OCI-M1 (cell line): Measurements from ENCODE around the gene UPK3BL2.
"Not testable (repeated sequence)": the region's sequence is repeated elsewhere in the genome, so short reads cannot be mapped to it uniquely, and the experiment has no call there.

Experiments
- DNase-seq: peaks from one replicate; lab custom pipeline; 2025; lab: John Stamatoyannopoulos, UW

UPK3BL2 gene

DNA sequence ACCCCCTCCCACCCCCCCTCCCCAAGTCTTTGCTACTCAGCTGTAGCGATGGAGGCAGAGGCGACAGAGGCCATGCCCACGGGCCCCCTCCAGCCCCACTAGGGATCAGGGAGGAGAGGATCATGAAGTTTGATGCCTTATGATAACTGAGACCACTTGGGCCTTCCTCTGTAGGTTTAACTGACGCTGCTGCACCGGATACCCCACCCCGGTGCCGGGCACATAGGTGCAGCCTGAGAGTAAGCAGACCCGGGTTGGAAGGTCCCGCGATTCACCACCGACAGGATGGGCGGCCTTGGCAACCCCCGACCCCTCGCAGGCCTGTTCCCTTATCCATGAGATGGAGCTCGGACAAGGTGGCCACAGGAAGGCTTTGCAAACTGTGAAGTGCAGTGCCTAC is 49.5 kb downstream of the UPK3BL2 start:
- DNase-seq, result not testable (repeated sequence)

DNA sequence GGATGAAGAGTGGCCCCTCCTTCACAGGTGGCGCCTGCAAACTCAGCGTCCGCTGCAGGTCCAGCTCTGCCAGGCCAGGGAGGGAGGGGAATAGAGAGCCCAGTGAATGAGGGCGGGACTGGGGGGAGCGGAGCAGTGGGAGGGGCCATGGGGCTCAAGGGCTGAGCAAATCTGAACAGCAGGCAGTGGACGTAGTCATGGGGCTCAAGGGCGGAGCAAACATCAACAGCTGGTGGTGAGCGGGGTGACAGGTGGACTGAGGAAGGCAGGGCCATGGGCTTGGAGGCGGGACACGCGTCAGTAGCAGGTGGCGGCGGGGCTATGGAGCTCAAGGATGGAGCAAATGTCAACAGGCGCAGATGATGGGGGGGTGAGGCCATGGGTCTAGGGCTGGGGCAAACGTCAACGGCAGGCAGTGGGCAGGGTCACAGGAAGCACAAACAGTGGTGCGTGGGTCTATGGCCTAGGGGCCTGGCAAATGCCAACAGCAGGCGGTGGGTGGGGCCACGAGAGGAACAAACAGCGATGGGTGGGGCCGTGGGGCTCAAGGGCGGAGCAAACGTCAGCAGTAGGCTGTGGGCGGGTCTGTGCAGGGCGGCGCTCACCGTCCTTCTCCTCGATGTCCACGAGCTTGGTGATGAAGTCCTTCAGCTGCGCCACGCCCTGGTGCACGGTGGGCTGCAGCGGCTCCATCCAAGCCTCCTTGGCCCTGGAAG is 50.1 kb downstream of the UPK3BL2 start:
- not testable (repeated sequence) for DNase-seq

DNA sequence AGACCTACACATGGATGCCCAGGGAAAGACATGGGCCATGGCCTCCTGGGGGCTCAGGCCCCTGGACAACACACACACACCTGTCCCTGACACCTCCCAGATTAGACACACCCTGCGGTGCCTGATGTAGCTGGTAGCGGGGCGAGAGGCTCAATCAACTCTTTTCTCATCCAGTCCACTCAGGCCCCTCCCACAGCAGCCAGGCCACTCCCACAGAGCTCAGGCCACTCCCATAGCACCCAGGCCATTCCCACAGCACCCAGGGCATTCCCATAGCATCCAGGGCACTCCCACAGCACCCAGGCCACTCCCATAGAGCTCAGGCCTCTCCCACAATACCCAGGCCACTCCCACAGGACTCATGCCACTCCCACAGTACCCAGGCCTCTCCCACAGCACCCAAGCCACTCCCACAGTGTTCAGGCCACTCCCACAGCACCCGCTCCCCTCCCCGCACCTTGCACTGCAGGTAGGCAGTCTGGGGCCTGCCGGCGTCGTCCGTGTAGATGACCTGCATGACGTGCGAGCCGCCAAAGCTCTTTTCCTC is 52.9 kb downstream of the UPK3BL2 start:
- not testable (repeated sequence) for DNase-seq
